HG03432 (cell line): ENCODE measurements around the gene HS1BP3.

Experiments
- ATAC-seq: cut with Tn5 transposase; IDR thresholded peaks from one replicate; pipeline ENCODE4 v1.9.1; 2021; ENCODE audit warnings: mild to moderate bottlenecking, moderate library complexity; ENCODE audit not compliant: unreplicated experiment

Gene HS1BP3

GRCh38 chr2:20604951-20605381, 45.9 kb downstream of the HS1BP3 start:
- ATAC-seq = no peak

GRCh38 chr2:20604401-20604911, 46.4 kb downstream of the HS1BP3 start:
- ATAC-seq = no peak

DNA sequence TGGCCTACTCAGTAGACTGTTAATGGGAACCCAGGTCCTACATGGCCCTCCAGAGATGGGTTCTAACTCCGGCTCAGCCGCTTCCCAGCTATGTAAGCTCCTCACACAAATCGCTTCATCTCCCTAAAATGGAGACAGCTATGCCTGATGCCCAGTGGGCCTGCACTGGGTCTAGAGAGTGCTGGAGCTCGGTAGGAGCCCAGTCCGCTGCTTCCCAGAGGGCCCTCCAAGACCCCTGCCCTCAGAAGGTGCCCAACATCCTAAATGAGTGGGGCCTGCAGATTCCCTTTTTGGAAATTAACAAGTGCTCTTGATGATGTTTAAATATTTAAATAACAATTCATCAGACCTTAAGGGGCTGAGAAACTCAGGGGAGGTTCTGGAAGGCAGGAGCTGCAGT, 47.1 kb downstream of the HS1BP3 start:
- no peak for ATAC-seq

GRCh38 chr2:20602803-20603202, 48.1 kb downstream of the HS1BP3 start:
- no peak for ATAC-seq

DNA sequence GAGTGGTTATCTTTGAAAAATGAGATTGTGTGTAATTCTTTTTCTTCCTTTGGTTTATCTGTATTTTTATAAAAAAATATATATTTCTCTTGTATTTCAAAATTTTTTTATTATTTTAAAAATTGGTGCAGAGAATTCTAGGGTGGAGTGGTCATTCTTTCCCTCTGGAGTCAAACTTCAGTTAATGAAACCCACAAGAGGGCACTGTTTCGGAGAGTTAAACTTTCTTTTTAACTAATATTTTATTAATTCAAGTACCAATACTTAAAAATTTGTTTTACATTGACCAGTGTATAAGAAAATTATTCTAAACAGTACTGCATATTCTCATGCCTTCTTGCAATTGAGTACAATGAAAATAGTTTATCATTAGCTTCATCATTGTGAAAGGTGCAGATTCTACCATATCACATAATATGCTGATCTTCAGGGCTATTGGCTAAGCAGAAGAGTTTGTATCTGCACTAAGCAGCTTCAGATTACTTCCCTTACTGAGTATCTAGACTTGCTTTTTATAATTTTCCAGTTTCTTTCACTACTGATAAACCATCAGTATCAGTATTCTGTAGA, 50.1 kb downstream of the HS1BP3 start:
- no peak for ATAC-seq

- no peak for ATAC-seq
These were observed 50.9 kb downstream of the HS1BP3 start for GRCh38 chr2:20599861-20600461.

DNA sequence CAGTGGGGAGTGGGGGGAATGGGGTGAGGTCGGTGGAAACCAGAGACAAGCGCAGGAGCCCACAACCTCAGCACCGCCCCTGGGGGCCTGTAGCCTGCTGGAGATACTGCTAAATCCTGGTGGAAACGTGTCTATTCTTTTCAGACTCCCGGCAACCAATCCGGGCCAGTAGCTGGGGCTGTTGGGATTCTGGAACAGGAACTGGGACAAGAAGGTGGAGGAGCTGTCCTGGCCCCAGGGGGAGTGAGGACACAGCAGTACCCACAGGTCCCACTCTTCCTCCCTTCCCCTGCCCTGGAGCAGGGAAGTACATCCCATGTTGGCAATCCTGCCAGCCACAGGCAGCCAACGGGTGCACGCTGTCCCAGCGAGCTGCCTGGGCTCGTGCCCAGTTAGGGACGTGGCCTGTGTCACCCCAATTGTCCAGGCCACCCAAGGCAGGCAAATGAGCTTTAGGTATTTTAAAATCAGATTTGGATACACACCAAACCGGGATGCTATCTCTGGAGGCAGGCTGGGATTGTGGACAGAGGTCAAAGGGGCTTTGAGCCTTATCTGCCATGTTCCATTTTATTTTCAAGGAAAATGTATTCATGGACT, 51.8 kb downstream of the HS1BP3 start:
- no peak for ATAC-seq

DNA sequence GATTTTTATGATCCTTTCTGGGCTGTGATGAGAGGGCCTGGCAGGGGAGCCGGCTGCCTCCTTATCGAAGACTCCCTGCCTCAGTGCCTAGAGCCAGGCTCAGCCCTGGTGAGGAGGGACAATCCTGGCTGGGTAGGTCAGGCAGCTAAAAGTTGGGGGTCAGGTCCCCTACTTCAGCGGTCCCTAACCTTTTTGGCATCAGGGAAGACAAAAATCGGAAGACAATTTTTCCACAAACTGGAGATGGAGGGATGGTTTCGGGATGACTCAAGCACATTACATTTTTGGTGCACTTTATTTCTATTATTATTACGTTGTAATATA, 53.1 kb downstream of the HS1BP3 start:
- ATAC-seq = no peak

DNA sequence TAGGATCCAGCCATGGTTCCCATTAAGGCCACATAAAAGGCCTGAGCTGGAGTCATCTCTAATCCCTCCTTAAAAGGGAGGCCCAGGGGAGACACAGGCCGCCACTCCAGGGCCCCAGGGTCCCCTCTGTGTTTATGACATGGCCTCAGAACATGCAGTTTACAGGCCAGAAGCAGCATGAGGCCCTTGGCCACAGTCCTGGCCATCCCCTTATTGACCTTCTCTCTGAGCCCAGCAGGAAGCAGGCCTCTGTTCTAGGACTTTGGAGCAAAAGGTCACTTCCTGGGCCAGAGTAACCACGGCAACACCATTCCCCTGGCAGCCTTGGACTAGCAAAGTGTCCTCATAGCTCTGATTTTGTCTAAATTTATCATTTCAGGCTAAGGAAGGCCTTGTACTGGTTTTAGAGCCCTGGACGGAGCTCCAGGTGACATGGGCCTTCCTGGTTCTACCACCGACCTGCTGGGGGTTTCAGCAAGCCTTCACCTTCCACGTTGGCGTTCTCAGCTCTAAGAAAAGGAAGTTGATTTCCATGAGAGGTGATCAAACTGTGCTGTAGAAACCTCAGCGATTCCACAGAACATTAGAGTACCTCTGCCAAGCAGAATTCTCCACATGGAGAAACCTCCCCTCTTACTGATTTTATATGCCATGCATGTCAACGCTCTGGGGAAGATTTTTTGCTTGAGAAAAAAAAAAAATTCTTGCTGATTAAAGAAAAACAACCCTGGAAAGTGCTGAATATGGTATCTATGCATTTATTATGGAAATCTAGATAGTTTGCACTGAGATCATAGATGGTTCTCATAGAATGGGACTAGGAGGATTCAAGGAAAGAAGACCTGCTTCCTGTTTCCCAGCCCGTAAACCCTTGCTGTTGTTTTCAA, 53.7 kb downstream of the HS1BP3 start:
- ATAC-seq = no peak

DNA sequence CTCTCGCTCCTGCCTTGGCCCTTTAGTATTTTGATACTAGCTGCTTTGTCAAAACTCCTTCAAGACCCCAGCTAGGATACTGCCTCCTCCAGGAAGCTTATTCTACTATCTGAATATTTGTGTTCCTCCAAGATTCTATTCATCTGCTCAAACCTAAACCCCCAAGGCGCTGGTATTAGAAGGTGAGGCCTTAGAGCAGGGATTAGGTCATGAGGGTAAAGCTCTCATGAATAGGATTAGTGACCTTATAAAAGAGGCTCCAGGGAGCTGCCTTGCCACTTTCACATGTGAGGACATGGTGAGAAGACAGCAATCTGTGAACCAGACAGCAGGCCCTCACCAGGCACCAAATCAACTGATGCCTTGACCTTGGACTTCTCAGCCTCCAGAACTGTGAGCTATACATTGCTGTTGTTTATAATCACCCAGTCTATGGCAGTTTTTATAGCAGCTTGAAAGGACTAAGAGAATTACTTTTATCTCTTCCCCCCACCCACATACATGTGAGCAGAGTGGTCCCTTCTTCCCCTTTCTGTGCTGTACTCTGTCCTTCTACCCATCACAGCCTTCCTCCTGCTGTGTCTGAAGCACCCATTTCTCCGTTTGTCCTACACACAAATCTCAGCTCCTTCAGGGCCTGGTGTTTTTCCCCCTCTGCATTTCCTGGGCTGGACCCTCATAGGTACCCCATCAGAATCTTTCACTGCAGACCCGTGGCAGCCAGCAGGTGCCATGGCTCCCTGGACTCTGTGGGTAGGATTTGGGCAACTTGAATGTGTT, 54.5 kb downstream of the HS1BP3 start:
- peak; percentile 5 for ATAC-seq

DNA sequence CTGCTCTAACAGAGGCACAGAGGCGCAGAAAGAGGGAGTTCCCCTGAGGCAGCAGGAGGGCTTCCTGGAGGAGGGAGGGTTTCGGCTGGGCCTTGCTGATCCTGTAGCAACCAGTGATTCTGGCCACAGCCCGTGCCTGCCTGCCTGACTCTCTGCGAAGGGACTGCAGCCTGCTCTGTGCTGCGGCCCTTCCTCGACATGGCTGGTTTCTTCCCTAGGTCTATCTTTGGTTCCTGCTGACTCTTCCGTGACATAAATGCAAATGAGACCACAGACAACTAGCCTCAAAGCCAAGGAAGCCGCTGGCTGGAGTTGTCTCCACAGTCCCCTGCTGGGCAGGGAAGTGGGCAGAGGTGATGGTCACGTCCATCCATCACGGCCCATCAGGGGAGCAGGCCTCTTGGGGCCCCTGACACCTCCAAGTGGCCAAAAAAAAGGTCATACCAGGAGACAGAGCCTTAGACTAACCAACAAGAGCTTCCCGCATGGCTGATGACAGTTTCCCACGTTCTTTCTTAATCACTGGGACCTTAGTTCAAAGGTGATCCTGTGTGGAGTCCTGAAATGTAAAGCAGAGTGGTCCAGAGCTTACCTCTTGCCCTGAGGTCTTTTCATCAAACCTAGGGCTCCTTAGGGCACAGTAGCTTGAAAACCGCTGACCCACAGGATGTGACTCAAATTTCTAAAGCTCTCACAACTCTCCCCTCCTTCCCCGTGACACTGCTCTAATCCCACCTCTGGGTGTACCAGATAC, 55.3 kb downstream of the HS1BP3 start:
- ATAC-seq = peak; percentile 88

DNA sequence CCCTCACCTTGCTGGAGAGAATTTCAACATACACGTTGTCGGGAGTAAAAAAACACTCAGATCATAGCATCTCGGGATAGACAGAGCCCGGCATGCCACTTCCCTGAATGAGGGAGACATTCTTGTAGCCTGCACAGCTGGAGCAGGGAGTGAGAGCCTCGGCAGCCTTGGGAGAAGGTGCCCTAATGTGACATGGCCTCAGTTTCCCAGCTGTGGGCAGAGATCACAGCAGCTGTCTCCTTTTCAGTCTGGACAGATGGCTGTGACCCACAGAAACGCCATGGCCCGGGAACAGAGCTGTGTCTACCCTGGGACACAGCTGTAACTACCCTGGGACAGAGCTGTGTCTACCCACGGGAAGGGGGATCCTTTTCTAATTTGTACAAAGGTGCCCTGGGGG, 55.9 kb downstream of the HS1BP3 start:
- peak; percentile 1 for ATAC-seq

- ATAC-seq = no peak
These were observed 56.7 kb downstream of the HS1BP3 start for GRCh38 chr2:20594048-20594750.

DNA sequence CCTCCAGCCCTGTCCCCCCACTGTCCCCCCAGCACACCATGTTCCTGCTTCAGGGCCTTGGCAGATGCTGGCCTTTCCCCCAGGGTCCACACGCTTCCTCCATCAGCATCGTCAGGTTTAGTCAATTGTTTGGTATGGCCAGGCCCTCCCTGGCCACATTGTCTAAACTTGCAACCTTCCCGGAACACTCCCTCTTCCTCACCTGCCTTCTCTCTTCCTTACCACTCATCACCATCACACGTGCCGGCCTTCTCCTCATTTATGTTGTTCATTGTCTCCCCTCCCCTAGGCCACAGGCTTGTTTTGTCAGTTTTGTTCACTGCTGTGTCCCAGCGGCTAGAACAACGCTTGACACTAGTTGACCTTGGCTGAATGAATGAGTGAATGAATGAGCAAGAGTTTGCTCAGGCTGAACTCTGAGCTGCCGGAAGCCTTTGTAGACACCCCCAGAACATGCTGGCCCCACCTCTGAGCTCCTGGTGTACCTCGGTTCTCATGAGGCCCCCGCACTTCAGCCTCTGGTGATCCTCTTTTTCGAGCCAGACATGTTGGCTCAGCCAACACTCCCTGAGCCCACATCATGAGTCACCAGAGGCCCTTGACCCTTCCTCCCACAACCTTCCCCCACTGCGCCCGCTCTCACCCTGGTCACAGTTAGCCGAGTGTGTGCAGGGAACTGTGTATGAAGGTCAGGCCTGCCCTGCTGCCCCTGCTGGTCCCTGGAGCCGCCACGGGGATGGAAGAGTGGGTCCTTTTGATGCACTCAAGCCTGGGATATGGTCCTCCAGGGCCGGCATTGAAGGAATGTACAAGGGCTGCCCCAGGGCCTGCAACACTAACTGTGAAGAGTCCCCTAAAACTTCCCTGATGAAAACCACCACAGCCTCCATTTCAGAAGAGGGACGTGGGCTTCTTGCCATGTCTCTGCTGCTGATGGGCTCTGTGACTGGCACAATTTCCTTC, 57.5 kb downstream of the HS1BP3 start:
- no peak for ATAC-seq

- ATAC-seq = no peak
These were observed 58.5 kb downstream of the HS1BP3 start for GRCh38 chr2:20592106-20593071.

- ATAC-seq = no peak
These were observed 60.0 kb downstream of the HS1BP3 start for GRCh38 chr2:20590704-20591515.
